Stomach (tissue), 9 donors: ENCODE data around the gene RBFOX2. TPM values are rescaled to one million over a fixed set of nuclear protein-coding genes. Genes with fewer than 3 reads are reported as not detected.
"Not testable (repeated sequence)": the region's sequence is repeated elsewhere in the genome, so short reads cannot be mapped to it uniquely, and the experiment has no call there.

Experiments used
- DNase-seq, 2 donors: peaks; one replicate each; pipeline versions ENCODE4 v3.0.0 to v3.0.0-alpha.2; 2013 to 2019
- H3K27ac ChIP-seq, 5 donors: fragments of 200-600 bp in 4 of 5; sonication (generic) in 4 of 5; one replicate each; pipeline ENCODE4 v1.5.1; 2013 to 2019; ENCODE audit warnings: mild to moderate bottlenecking in 1 of 5, moderate library complexity in 1 of 5
- H3K27me3 ChIP-seq, 3 donors: fragments of 200-600 bp; sonication (generic); one replicate each; pipeline ENCODE4 v1.5.1; 2017 to 2019; ENCODE audit warnings: mixed run types in 1 of 3
- H3K36me3 ChIP-seq, 4 donors: fragments of 200-600 bp; sonication (generic); 1 replicate in 3 of 4; 2 replicates in 1 of 4; pipeline ENCODE4 v1.5.1; 2016 to 2019
- H3K4me1 ChIP-seq, 4 donors: fragments of 200-600 bp; sonication (generic); one replicate each; pipeline ENCODE4 v1.5.1; 2016 to 2019
- H3K4me3 ChIP-seq, 4 donors: fragments of 200-600 bp; sonication (generic) in 3 of 4; one replicate each; pipeline ENCODE4 v1.5.1; 2016 to 2019; ENCODE audit warnings: mild to moderate bottlenecking in 1 of 4
- H3K9me3 ChIP-seq, 4 donors: fragments of 200-600 bp; sonication (generic); one replicate each; pipeline ENCODE4 v1.5.1; 2016 to 2019
- EP300 ChIP-seq: sonication (generic); formaldehyde crosslinking; IDR thresholded peaks from one replicate; pipeline ENCODE4 v1.6.1; 2017; ENCODE audit warnings: antibody characterized with exemption
- POLR2A ChIP-seq, 4 donors: fragments of 450-650 bp; IDR thresholded peaks; one replicate each; pipeline ENCODE4 v1.6.1; 2016; ENCODE audit warnings: antibody characterized with exemption in 4 of 4, control low read depth in 2 of 4, mild to moderate bottlenecking in 1 of 4, moderate library complexity in 1 of 4
- POLR2AphosphoS5 ChIP-seq, 3 donors: sonication (generic); formaldehyde crosslinking; IDR thresholded peaks; one replicate each; pipeline ENCODE4 v1.6.1; 2016; ENCODE audit warnings: antibody characterized with exemption in 3 of 3
- WGBS, 5 donors: extraction: QIAGEN DNeasy Blood & Tissue Kit in 3 of 5; methylation state at CpG; one replicate each; pipeline versions ENCODE4 v1.1.5 to v1.1.7; 2013 to 2018; 5-methylcytosine and 5-hydroxymethylcytosine counted together
- intact Hi-C: fragments of 100-400 bp; cut with DNase I; formaldehyde crosslinking; loops from one replicate; pipeline ENCODE4 v1.15.1; 2023; ENCODE audit warnings: low total_unique reads
- polyA plus RNA-seq, 3 donors: library from polyadenylated mRNA; stranded (reverse); fragments of 200-250 nt; gene quantifications; one replicate each; pipeline ENCODE4 v1.2.3, GENCODE V29; 2013
- total RNA-seq, 5 donors: library from RNA; depleted of rRNA; stranded (reverse); fragments of >200 nt; gene quantifications; one replicate each; pipeline versions ENCODE4 v1.1.0 to v1.2.3, GENCODE V29; 2014 to 2016
- TF ChIP-seq, protein P1 (sequence below), 7 experiments: fragments of 450-650 bp in 4 of 7; fragments of 200-600 bp in 3 of 7; sonication (generic) in 3 of 7; IDR thresholded peaks; one replicate each; pipeline ENCODE4 v1.5.1; 2016 to 2019; ENCODE audit warnings: antibody characterized with exemption in 7 of 7, control low read depth in 2 of 7, mild to moderate bottlenecking in 1 of 7
- donor health status: healthy with polysubstance abuse.
- donor health status: Bipolar disorder and iron deficiency.
- donor health status: healthy.

RBFOX2 gene
- total and polyA plus RNA-seq, 8 donors = 14.9 to 176 (median 46.7) TPM

DNA sequence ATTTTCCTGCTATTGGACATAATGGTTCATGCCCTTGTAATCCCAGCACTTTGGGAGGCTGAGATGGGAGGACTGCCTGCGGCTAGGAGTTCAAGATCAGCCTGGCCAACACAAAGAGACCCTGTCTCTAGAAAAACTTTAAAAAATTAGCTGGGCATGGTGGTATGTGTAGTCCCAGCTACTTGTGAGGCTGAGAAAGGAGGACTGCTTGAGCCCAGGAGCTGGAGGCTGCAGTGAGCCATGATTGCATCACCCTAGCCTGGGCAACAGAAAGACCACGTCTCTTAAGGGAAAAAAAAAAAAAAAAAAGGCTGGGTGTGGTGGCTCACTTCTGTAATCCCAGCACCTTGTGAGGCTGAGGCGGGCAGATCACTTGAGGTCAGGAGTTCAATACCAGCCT lies 217.0 kb downstream of the RBFOX2 start:
- no peaks in the 10 kb centered on the region for H3K27me3 ChIP-seq
- H3K36me3 ChIP-seq = peaks cover 9 to 22% (median 20%) of the 10 kb centered on the region in 4 donors
- TF ChIP-seq POLR2A (IDR thresholded peaks at IDR 0.05) (no peak), POLR2AphosphoS5 (IDR thresholded peaks at IDR 0.05) (no peak), EP300 (no peak)
- TF ChIP-seq, protein P1, sequence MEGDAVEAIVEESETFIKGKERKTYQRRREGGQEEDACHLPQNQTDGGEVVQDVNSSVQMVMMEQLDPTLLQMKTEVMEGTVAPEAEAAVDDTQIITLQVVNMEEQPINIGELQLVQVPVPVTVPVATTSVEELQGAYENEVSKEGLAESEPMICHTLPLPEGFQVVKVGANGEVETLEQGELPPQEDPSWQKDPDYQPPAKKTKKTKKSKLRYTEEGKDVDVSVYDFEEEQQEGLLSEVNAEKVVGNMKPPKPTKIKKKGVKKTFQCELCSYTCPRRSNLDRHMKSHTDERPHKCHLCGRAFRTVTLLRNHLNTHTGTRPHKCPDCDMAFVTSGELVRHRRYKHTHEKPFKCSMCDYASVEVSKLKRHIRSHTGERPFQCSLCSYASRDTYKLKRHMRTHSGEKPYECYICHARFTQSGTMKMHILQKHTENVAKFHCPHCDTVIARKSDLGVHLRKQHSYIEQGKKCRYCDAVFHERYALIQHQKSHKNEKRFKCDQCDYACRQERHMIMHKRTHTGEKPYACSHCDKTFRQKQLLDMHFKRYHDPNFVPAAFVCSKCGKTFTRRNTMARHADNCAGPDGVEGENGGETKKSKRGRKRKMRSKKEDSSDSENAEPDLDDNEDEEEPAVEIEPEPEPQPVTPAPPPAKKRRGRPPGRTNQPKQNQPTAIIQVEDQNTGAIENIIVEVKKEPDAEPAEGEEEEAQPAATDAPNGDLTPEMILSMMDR (IDR thresholded peaks at IDR 0.05) = no peak
- peaks cover 0 to 21% (median 6%) of the 10 kb centered on the region in 4 donors for H3K4me1 ChIP-seq
- intact Hi-C loops = no loop called here
- peaks cover 0 to 6% (median 0%) of the 10 kb centered on the region in 4 donors for H3K9me3 ChIP-seq
- no peak overlapping the region for H3K27ac ChIP-seq
- DNase-seq = no peak
- no peak overlapping the region for H3K4me3 ChIP-seq
- WGBS, 5 donors = 89 to 94% (median 94%) methylated on average over 3 of the region's 3 CpGs

DNA sequence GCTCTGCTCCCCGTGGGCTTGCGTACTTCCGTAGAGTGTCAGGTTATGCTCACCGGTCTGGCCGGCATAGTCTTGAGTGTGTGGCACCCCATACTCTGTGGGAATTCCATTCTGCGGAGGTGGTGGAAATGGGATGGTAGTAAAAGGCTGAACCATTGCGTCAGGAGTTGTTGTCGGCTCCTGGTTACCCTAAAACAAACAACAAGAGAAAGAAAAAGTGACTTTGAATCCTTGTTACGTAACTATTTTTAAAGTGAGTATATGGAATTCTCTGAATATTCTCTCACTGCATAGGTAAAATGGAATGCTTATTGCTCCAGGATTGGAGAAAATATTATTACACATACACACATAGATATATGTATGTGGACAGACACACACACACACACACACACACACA lies 218.8 kb downstream of the RBFOX2 start:
- peaks cover 0 to 13% (median 5%) of the 10 kb centered on the region in 4 donors for H3K4me1 ChIP-seq
- H3K4me3 ChIP-seq = no peak overlapping the region
- intact Hi-C loops = no loop called here
- peaks cover 0 to 6% (median 0%) of the 10 kb centered on the region in 4 donors for H3K9me3 ChIP-seq
- no peaks in the 10 kb centered on the region for H3K27me3 ChIP-seq
- TF ChIP-seq, protein P1 (IDR thresholded peaks at IDR 0.05) = no peak
- TF ChIP-seq POLR2AphosphoS5 (IDR thresholded peaks at IDR 0.05) (no peak), EP300 (no peak), POLR2A (IDR thresholded peaks at IDR 0.05) (no peak)
- no peak overlapping the region for H3K27ac ChIP-seq
- WGBS, 5 donors = 96 to 99% (median 97%) methylated on average over 9 of the region's 9 CpGs
- no peak for DNase-seq
- H3K36me3 ChIP-seq = peaks cover 9 to 28% (median 24%) of the 10 kb centered on the region in 4 donors

DNA sequence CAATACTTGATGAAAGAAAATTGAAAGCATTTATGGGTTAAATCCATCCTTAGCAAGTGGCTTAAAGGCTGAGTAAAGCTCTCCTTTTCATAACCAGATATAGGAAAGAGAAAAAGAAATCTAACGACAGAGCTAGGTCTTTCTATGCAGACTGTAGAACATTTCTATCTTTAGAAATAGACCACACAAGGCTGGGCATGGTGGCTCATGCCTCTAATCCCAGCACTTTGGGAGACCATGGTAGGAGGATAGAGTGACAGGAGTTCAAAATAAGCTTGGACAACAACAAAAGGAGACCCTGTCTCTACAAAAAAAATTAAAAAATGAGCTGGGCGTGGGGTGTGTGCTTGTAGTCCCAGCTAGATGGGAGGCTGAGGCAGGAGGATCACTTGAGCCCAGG lies 220.2 kb downstream of the RBFOX2 start:
- H3K4me1 ChIP-seq = peaks cover 0 to 6% (median 2%) of the 10 kb centered on the region in 4 donors
- H3K9me3 ChIP-seq = peaks cover 0 to 6% (median 0%) of the 10 kb centered on the region in 4 donors
- no peaks in the 10 kb centered on the region for H3K27me3 ChIP-seq
- H3K4me3 ChIP-seq = no peak overlapping the region
- TF ChIP-seq EP300 = no peak
- TF ChIP-seq POLR2A (IDR thresholded peaks at IDR 0.05) = no peak
- TF ChIP-seq, protein P1 (IDR thresholded peaks at IDR 0.05) = no peak
- no peak for TF ChIP-seq POLR2AphosphoS5 (IDR thresholded peaks at IDR 0.05)
- intact Hi-C loops = no loop called here
- 75 to 86% (median 85%) methylated on average over 2 of the region's 2 CpGs for WGBS, 5 donors
- no peak for DNase-seq
- H3K36me3 ChIP-seq = peaks cover 9 to 28% (median 24%) of the 10 kb centered on the region in 4 donors
- no peak overlapping the region for H3K27ac ChIP-seq

- H3K4me3 ChIP-seq, intact Hi-C loops, H3K27ac ChIP-seq, H3K27me3 ChIP-seq, H3K9me3 ChIP-seq, DNase-seq: not testable (repeated sequence)
- 92 to 98% (median 96%) methylated on average over 8 of the region's 8 CpGs for WGBS, 5 donors
- peaks cover 0 to 17% (median 6%) of the 10 kb centered on the region in 4 donors for H3K4me1 ChIP-seq
- H3K36me3 ChIP-seq = peaks cover 9 to 28% (median 24%) of the 10 kb centered on the region in 4 donors
These were observed 222.0 kb downstream of the RBFOX2 start for GRCh38 chr22:35806668-35807067.

DNA sequence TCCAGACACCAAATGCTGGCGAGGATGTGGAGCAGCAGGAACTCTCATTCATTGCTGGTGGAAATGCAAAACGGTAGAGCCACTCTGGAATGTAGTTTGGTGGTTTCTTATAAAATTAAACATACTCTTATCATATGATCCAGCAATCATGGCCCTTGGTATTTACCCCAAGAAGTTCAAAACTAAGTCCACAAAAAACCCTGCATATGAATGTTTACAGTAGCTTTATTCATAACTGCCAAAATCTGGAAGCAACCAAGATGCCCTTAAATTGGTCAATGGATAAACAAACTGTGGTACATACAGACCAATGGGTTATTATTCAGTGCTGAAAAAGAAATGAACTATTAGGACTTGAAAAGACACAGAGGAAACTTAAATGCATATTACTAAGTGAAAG lies 223.2 kb downstream of the RBFOX2 start:
- 56 to 71% (median 68%) methylated on average over 2 of the region's 2 CpGs for WGBS, 5 donors
- intact Hi-C loops = no loop called here

More for the DNA sequence above, 223.2 kb downstream of the RBFOX2 start:
- H3K36me3 ChIP-seq = peaks cover 9 to 28% (median 24%) of the 10 kb centered on the region in 4 donors
- H3K4me1 ChIP-seq = peaks cover 0 to 29% (median 11%) of the 10 kb centered on the region in 4 donors
- no peak overlapping the region for H3K27ac ChIP-seq
- H3K4me3 ChIP-seq = no peak overlapping the region
- no peaks in the 10 kb centered on the region for H3K9me3 ChIP-seq
- TF ChIP-seq POLR2AphosphoS5 (IDR thresholded peaks at IDR 0.05) (no peak), EP300 (no peak), POLR2A (IDR thresholded peaks at IDR 0.05) (no peak)
- TF ChIP-seq, protein P1 (IDR thresholded peaks at IDR 0.05) = no peak
- no peaks in the 10 kb centered on the region for H3K27me3 ChIP-seq
- DNase-seq = no peak
